WERI-Rb-1 (cell line): Measurements from ENCODE around the gene FST.
A peak's percentile ranks its signal among the peaks of the same experiment; 100 is the strongest.

Experiments used
- DNase-seq: peaks from one replicate; pipeline ENCODE4 v3.0.0-alpha.2; 2020
- H3K27ac ChIP-seq: fragments of 250-450 bp; sonication (Bioruptor Pico); 2 replicates; pipeline ENCODE4 v1.5.1; 2020; ENCODE audit warnings: mild to moderate bottlenecking, moderate library complexity
- H3K27me3 ChIP-seq: fragments of 250-450 bp; sonication (Bioruptor Pico); 2 replicates; pipeline ENCODE4 v1.5.1; 2021; ENCODE audit warnings: mild to moderate bottlenecking, low read depth, moderate library complexity; ENCODE audit not compliant: insufficient read depth, severe bottlenecking
- H3K36me3 ChIP-seq: fragments of 250-450 bp; sonication (Bioruptor Pico); 2 replicates; pipeline ENCODE4 v1.5.1; 2020; ENCODE audit warnings: mild to moderate bottlenecking, moderate library complexity
- H3K4me3 ChIP-seq: 2 replicates; pipeline ENCODE4 v1.5.1; 2011; ENCODE audit warnings: low read depth, mild to moderate bottlenecking, control low read depth, low read length
- H3K9me3 ChIP-seq: fragments of 250-450 bp; sonication (Bioruptor Pico); 2 replicates; pipeline ENCODE4 v1.5.1; 2021; ENCODE audit warnings: mild to moderate bottlenecking, moderate library complexity; ENCODE audit not compliant: severe bottlenecking
- CTCF ChIP-seq: IDR thresholded peaks from 2 replicates; pipeline ENCODE4 v1.5.1; 2011; ENCODE audit warnings: low read depth, mild to moderate bottlenecking, control low read depth, inconsistent platforms, low read length

The FST gene

GRCh38 chr5:53476019-53476418 is 4.4 kb upstream of the FST start:
- no peak for TF ChIP-seq CTCF
- H3K4me3 ChIP-seq: no peak overlapping the region
- DNase-seq: no peak
- no peaks in the 10 kb centered on the region for H3K9me3 ChIP-seq
- peaks cover 21% of the 10 kb centered on the region for H3K27me3 ChIP-seq
- no peaks in the 10 kb centered on the region for H3K36me3 ChIP-seq
- no peak overlapping the region for H3K27ac ChIP-seq

GRCh38 chr5:53476531-53477480 is 3.6 kb upstream of the FST start:
- Histone ChIP-seq H3K27me3 (peaks cover 26% of the 10 kb centered on the region), H3K36me3 (no peaks in the 10 kb centered on the region), H3K4me3 (no peak overlapping the region), H3K9me3 (no peaks in the 10 kb centered on the region), H3K27ac (no peak overlapping the region)
- TF ChIP-seq CTCF: no peak
- DNase-seq: no peak

- DNase-seq: peak; percentile 63
- TF ChIP-seq CTCF: peak; percentile 35
- no peaks in the 10 kb centered on the region for H3K36me3 ChIP-seq
- H3K27me3 ChIP-seq: peaks cover 37% of the 10 kb centered on the region
- H3K9me3 ChIP-seq: no peaks in the 10 kb centered on the region
- H3K27ac ChIP-seq: no peak overlapping the region
- peak overlapping the region; percentile 62 for H3K4me3 ChIP-seq
Observed at GRCh38 chr5:53478411-53479044, 1.9 kb upstream of the FST start.

- no peak for TF ChIP-seq CTCF
- no peaks in the 10 kb centered on the region for H3K36me3 ChIP-seq
- no peak for DNase-seq
- H3K4me3 ChIP-seq: peak overlapping the region; percentile 62
- no peak overlapping the region for H3K27ac ChIP-seq
- H3K9me3 ChIP-seq: no peaks in the 10 kb centered on the region
- peaks cover 37% of the 10 kb centered on the region for H3K27me3 ChIP-seq
Observed at GRCh38 chr5:53479045-53479589, 1.3 kb upstream of the FST start.

- Histone ChIP-seq H3K36me3 (no peaks in the 10 kb centered on the region), H3K9me3 (no peaks in the 10 kb centered on the region), H3K27me3 (peaks cover 37% of the 10 kb centered on the region), H3K27ac (no peak overlapping the region), H3K4me3 (peak overlapping the region; percentile 62)
- peak; percentile 42 for DNase-seq
- TF ChIP-seq CTCF: no peak
Observed at GRCh38 chr5:53479590-53480415, 626 bp upstream of the FST start.
